Neutrophil (primary cell): ENCODE measurements around the gene AP1M2.

Experiments
- H3K27ac ChIP-seq: fragments of 200-600 bp; sonication (generic); 2 replicates; pipeline ENCODE4 v1.5.1; 2016; ENCODE audit warnings: mild to moderate bottlenecking, moderate library complexity
- H3K27me3 ChIP-seq: fragments of 200-600 bp; sonication (generic); 2 replicates; pipeline ENCODE4 v1.6.0; 2016; ENCODE audit warnings: mild to moderate bottlenecking
- H3K36me3 ChIP-seq: fragments of 200-600 bp; sonication (generic); 2 replicates; pipeline ENCODE4 v1.5.1; 2017
- H3K4me1 ChIP-seq, 2 experiments: fragments of 200-600 bp in 1 of 2; sonication (generic) in 1 of 2; 1 replicate in 1 of 2; 2 replicates in 1 of 2; pipeline versions ENCODE4 v1.5.1 to v1.6.1; 2013 to 2016; ENCODE audit warnings: low read depth in 1 of 2, low read length in 1 of 2, mild to moderate bottlenecking in 1 of 2, moderate library complexity in 1 of 2; ENCODE audit not compliant: control insufficient read depth in 1 of 2, insufficient read depth in 1 of 2
- H3K4me3 ChIP-seq, 2 experiments: fragments of 200-600 bp in 1 of 2; sonication (generic) in 1 of 2; 1 replicate in 1 of 2; 2 replicates in 1 of 2; pipeline ENCODE4 v1.5.1; 2013 to 2016; ENCODE audit warnings: low read depth in 1 of 2, low read length in 1 of 2, mild to moderate bottlenecking in 1 of 2, moderate library complexity in 1 of 2
- H3K9me3 ChIP-seq: fragments of 200-600 bp; sonication (generic); 2 replicates; pipeline ENCODE4 v1.5.1; 2016
- CTCF ChIP-seq: fragments of 200-600 bp; sonication (generic); IDR thresholded peaks from 2 replicates; pipeline ENCODE4 v1.5.1; 2016; ENCODE audit warnings: antibody characterized with exemption

The AP1M2 gene

GRCh38 chr19:10548746-10549276, 38.3 kb downstream of the AP1M2 start:
- TF ChIP-seq CTCF: no peak
- Histone ChIP-seq H3K9me3 (no peaks in the 10 kb centered on the region), H3K4me3 (no peak overlapping the region), H3K36me3 (peaks cover 73% of the 10 kb centered on the region), H3K27me3 (no peaks in the 10 kb centered on the region), H3K27ac (no peak overlapping the region), H3K4me1 (peaks cover 14 to 16% of the 10 kb centered on the region in 2 experiments)

DNA sequence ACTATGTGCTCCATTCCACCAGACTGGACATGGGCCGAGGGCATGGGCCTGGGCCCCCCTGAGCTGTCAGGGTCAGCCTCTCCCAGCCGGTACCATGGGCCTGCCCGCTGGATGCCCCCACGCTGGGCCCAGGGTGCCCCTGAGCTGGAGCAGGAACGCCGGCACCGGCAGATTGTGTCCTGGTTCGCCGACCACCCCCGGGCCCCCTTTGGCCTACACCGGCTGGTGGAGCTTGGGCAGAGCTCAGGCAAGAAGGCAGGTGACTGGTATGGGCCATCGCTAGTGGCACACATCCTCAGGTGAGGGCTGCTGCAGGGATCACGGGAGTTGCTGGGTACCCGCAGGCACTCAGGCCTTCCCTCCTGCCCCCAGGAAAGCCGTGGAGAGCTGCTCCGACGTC, 40.3 kb downstream of the AP1M2 start:
- Histone ChIP-seq H3K9me3 (no peaks in the 10 kb centered on the region), H3K4me1 (peaks cover 18 to 20% of the 10 kb centered on the region in 2 experiments), H3K36me3 (peaks cover 54% of the 10 kb centered on the region), H3K4me3 (no peak overlapping the region), H3K27me3 (no peaks in the 10 kb centered on the region), H3K27ac (no peak overlapping the region)
- TF ChIP-seq CTCF: no peak

- H3K27ac ChIP-seq: peak overlapping the region; percentile 83
- H3K4me3 ChIP-seq: peak overlapping the region; percentile 82 to 91
- no peaks in the 10 kb centered on the region for H3K9me3 ChIP-seq
- peaks cover 8% of the 10 kb centered on the region for H3K27me3 ChIP-seq
- no peak for TF ChIP-seq CTCF
- H3K36me3 ChIP-seq: peaks cover 34% of the 10 kb centered on the region
- H3K4me1 ChIP-seq: peaks cover 18 to 20% of the 10 kb centered on the region in 2 experiments
Observed at GRCh38 chr19:10544753-10545251, 42.3 kb downstream of the AP1M2 start.

DNA sequence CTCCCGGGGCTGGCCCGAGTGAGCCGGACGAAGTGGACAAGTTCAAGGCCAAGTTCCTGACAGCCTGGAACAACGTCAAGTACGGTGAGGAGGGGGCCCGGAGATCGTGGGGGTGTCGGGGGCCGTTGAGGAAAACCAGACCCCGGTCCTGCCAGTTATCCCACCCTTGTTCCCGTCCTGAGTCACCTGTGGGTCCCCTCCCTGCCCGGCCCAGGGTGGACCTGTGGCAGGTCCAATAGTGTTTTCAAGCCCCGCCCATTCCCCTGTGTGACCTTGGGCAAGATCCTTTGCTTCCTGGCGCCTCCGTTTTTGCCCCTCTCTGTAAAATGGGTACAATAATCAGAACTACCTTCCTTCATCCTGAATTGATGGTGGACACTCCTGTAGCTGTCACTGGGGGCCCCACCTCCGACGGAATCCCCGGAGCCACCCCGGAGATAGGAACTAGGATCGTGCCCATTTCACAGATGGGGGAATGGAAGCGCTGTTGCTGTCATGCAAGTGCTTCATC, 42.8 kb downstream of the AP1M2 start:
- Histone ChIP-seq H3K27me3 (peaks cover 10% of the 10 kb centered on the region), H3K9me3 (no peaks in the 10 kb centered on the region), H3K27ac (peak overlapping the region; percentile 83), H3K36me3 (peaks cover 29% of the 10 kb centered on the region), H3K4me1 (peaks cover 18 to 21% of the 10 kb centered on the region in 2 experiments), H3K4me3 (peak overlapping the region; percentile 82 to 91)
- no peak for TF ChIP-seq CTCF

DNA sequence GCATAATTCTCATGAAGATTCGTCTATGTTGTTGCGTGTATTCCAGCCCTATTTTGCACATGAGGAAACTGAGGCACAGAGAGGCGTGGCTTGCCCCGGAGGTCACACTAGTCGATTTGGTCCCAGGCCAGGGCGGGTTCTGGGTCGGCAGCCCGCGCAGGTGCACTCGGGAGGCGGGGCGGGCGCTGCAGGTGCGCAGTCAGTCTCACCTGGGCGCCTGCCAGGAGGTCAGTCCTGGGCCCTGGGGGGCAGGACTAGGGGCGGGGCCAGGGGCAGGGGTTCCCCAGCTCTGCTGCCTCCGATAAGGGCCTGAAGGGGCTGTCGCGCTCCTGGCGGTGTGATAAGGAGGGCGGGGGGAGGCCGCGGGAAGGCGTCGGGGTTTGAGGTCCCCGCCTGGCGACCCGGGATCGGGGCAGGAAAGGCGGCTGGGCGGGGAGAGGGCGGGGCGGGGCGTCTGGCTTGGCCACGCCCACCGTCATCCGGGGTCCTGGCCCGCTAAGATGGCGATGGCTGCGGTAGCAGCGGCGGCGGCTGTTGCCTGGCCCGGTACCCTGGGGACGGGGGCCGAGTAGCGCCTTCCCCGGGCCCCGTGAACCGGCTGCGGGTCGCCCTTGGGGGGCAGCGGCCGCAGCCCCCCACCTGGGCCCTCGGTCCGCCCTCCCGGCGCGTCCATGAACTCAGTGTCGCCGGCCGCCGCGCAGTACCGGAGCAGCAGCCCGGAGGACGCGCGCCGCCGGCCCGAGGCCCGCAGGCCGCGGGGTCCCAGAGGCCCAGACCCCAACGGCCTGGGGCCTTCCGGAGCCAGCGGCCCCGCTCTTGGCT, 43.5 kb downstream of the AP1M2 start, which contains the start of gene ATG4D:
TSS of gene ATG4D (plus strand) at position 485 of the 822 bp plus-strand sequence. CDS start at position 672, 187 bp downstream.
- H3K9me3 ChIP-seq: no peaks in the 10 kb centered on the region
- peaks cover 23% of the 10 kb centered on the region for H3K36me3 ChIP-seq
- H3K4me3 ChIP-seq: peak within 1 kb of the TSS; percentile 82 to 91
- peak within 1 kb of the TSS; percentile 83 for H3K27ac ChIP-seq
- peaks cover 17% of the 10 kb centered on the region for H3K27me3 ChIP-seq
- peaks cover 22 to 26% of the 10 kb centered on the region in 2 experiments for H3K4me1 ChIP-seq
- peak; percentile 37 for TF ChIP-seq CTCF
